ENCODE measurements around the gene MANBA.

Gene MANBA

GRCh38 chr4:102586002-102586643, 174.6 kb downstream of the MANBA start:
- Histone ChIP-seq H3K4me1 (ENCODE audit: control insufficient read depth, insufficient read depth, low read length) (no peaks in the 10 kb centered on the region), H3K27me3 (ENCODE audit: control insufficient read depth, insufficient read depth, low read length, poor library complexity, severe bottlenecking) (no peaks in the 10 kb centered on the region), H3K27ac (ENCODE audit: insufficient read depth, low read depth, low read length, poor library complexity, severe bottlenecking) (no peak overlapping the region), H3K4me3 (ENCODE audit: insufficient read depth, low read depth, low read length) (no peak overlapping the region), H3K9me3 (ENCODE audit: control insufficient read depth, low read length) (no peaks in the 10 kb centered on the region), H3K36me3 (ENCODE audit: control insufficient read depth, insufficient read depth, low read length) (no peaks in the 10 kb centered on the region)
- 86 to 93% methylated on average over 4 of the region's 4 CpGs for WGBS, 2 experiments

- Histone ChIP-seq H3K36me3 (ENCODE audit: control insufficient read depth, insufficient read depth, low read length) (no peaks in the 10 kb centered on the region), H3K4me1 (ENCODE audit: control insufficient read depth, insufficient read depth, low read length) (no peaks in the 10 kb centered on the region), H3K4me3 (ENCODE audit: insufficient read depth, low read depth, low read length) (no peak overlapping the region), H3K27ac (ENCODE audit: insufficient read depth, low read depth, low read length, poor library complexity, severe bottlenecking) (no peak overlapping the region), H3K9me3 (ENCODE audit: control insufficient read depth, low read length) (no peaks in the 10 kb centered on the region), H3K27me3 (ENCODE audit: control insufficient read depth, insufficient read depth, low read length, poor library complexity, severe bottlenecking) (no peaks in the 10 kb centered on the region)
- 100% methylated on average over 2 of the region's 2 CpGs for WGBS, 2 experiments
These were observed 175.4 kb downstream of the MANBA start for GRCh38 chr4:102585329-102585728.

GRCh38 chr4:102584091-102584490, 176.7 kb downstream of the MANBA start:
- 78 to 86% methylated on average over 1 of the region's 1 CpG for WGBS, 2 experiments
- Histone ChIP-seq H3K27me3 (ENCODE audit: control insufficient read depth, insufficient read depth, low read length, poor library complexity, severe bottlenecking) (no peaks in the 10 kb centered on the region), H3K9me3 (ENCODE audit: control insufficient read depth, low read length) (no peaks in the 10 kb centered on the region), H3K4me1 (ENCODE audit: control insufficient read depth, insufficient read depth, low read length) (no peaks in the 10 kb centered on the region), H3K27ac (ENCODE audit: insufficient read depth, low read depth, low read length, poor library complexity, severe bottlenecking) (no peak overlapping the region), H3K36me3 (ENCODE audit: control insufficient read depth, insufficient read depth, low read length) (no peaks in the 10 kb centered on the region), H3K4me3 (ENCODE audit: insufficient read depth, low read depth, low read length) (no peak overlapping the region)

All from ectodermal cell (in vitro differentiated cells).